Measurements from ENCODE around the gene CACNG1. TPM values are rescaled to one million over a fixed set of nuclear protein-coding genes. Genes with fewer than 3 reads are reported as not detected.

Gene CACNG1
- total RNA-seq: not detected in 2 replicates

GRCh38 chr17:67044016-67044772, at the start of gene CACNG1:
Gene CACNG1 (plus strand): TSS chr17:67044554. CDS start chr17:67044661, 107 bp downstream.

Other genes with a start within 250 kb of the CACNG1 start
- not detected in 2 replicates for gene CACNG5, start 209.4 kb upstream of the CACNG1 start, total RNA-seq
- 2.7 and 7.9 TPM in 2 replicates for gene CACNG4, start 79.8 kb upstream of the CACNG1 start, total RNA-seq
- gene HELZ, start 200.6 kb downstream of the CACNG1 start, total RNA-seq: 38.9 and 76.3 TPM in 2 replicates